ENCODE data around the gene IFT80. TPM values are rescaled to one million over a fixed set of nuclear protein-coding genes. Genes with fewer than 3 reads are reported as not detected.

Gene IFT80
- total RNA-seq, 6 donors from 2014 or later = 12.1 to 68.1 (median 28.4) TPM

GRCh38 chr3:160217675-160218074, 181.3 kb downstream of the IFT80 start:
- no peaks in the 10 kb centered on the region for H3K27me3 ChIP-seq
- WGBS, 2 donors = 64 to 71% methylated on average over 4 of the region's 4 CpGs
- no peaks in the 10 kb centered on the region for H3K4me1 ChIP-seq
- no peak overlapping the region for H3K4me3 ChIP-seq
- DNase-seq = no peak
- TF ChIP-seq EP300 (IDR thresholded peaks at IDR 0.05) = no peak
- TF ChIP-seq CTCF (IDR thresholded peaks at IDR 0.05) = no peak
- no peak for TF ChIP-seq POLR2A (IDR thresholded peaks at IDR 0.05)
- TF ChIP-seq POLR2AphosphoS5 (IDR thresholded peaks at IDR 0.05) = no peak
- H3K27ac ChIP-seq = no peak overlapping the region
- no peaks in the 10 kb centered on the region for H3K9me3 ChIP-seq
- no peaks in the 10 kb centered on the region for H3K36me3 ChIP-seq
- no peak for ATAC-seq (ENCODE audit: low FRiP score in 2 of 2)

GRCh38 chr3:160213191-160213590, 185.8 kb downstream of the IFT80 start:
- no peaks in the 10 kb centered on the region for H3K36me3 ChIP-seq
- H3K4me3 ChIP-seq = no peak overlapping the region
- TF ChIP-seq POLR2A (IDR thresholded peaks at IDR 0.05) = no peak
- no peak for TF ChIP-seq CTCF (IDR thresholded peaks at IDR 0.05)
- TF ChIP-seq POLR2AphosphoS5 (IDR thresholded peaks at IDR 0.05) = no peak
- no peak for TF ChIP-seq EP300 (IDR thresholded peaks at IDR 0.05)
- no peaks in the 10 kb centered on the region for H3K9me3 ChIP-seq
- H3K27ac ChIP-seq = no peak overlapping the region
- no peaks in the 10 kb centered on the region for H3K27me3 ChIP-seq
- ATAC-seq (ENCODE audit: low FRiP score in 2 of 2) (no peak), DNase-seq (no peak)
- no peaks in the 10 kb centered on the region for H3K4me1 ChIP-seq
- 71 to 100% methylated on average over 1 of the region's 1 CpG for whole genome bisulfite sequencing, 2 donors

GRCh38 chr3:160210799-160211221, 188.2 kb downstream of the IFT80 start:
- Histone ChIP-seq H3K27ac (no peak overlapping the region), H3K27me3 (no peaks in the 10 kb centered on the region), H3K4me3 (no peak overlapping the region), H3K36me3 (no peaks in the 10 kb centered on the region), H3K9me3 (no peaks in the 10 kb centered on the region), H3K4me1 (no peaks in the 10 kb centered on the region)
- ATAC-seq (ENCODE audit: low FRiP score in 2 of 2) (peak in 1 of 2 donors; percentile 66), DNase-seq (no peak)
- WGBS, 2 donors = 84 to 89% methylated on average over 1 of the region's 1 CpG
- TF ChIP-seq CTCF (IDR thresholded peaks at IDR 0.05) = peak in 1 of 6 experiments; percentile 10
- no peak for TF ChIP-seq POLR2AphosphoS5 (IDR thresholded peaks at IDR 0.05)

GRCh38 chr3:160210341-160210740, 188.7 kb downstream of the IFT80 start:
- H3K27ac ChIP-seq = no peak overlapping the region

More at GRCh38 chr3:160210341-160210740, 188.7 kb downstream of the IFT80 start:
- Histone ChIP-seq H3K4me1 (no peaks in the 10 kb centered on the region), H3K36me3 (no peaks in the 10 kb centered on the region), H3K27me3 (no peaks in the 10 kb centered on the region), H3K9me3 (no peaks in the 10 kb centered on the region), H3K4me3 (no peak overlapping the region)
- WGBS, 2 donors = 80 to 82% methylated on average over 1 of the region's 1 CpG
- TF ChIP-seq POLR2A (IDR thresholded peaks at IDR 0.05) (no peak), CTCF (IDR thresholded peaks at IDR 0.05) (no peak), POLR2AphosphoS5 (IDR thresholded peaks at IDR 0.05) (no peak), EP300 (IDR thresholded peaks at IDR 0.05) (no peak)
- ATAC-seq (ENCODE audit: low FRiP score in 2 of 2) = no peak
- no peak for DNase-seq

Small RNAs within 50 kb of the gene (small RNA-seq; reads per million reads assigned to genes)
- 15.2 to 78.7 (median 20.4) reads per million in 4 donors for gene MIR15B
- 2.0 to 4.2 (median 2.3) reads per million in 4 donors for gene MIR16-2

Other genes with a start within 250 kb of the IFT80 start
- 1 to 10 TPM in 3 of 6 donors, under 1 TPM in 2, not detected in 1; 0.30 to 4.2 (median 1.1) TPM for gene C3orf80, start 173.8 kb downstream of the IFT80 start, total RNA-seq
- 100 to 1,000 TPM in 1 of 6 donors, 10 to 100 TPM in 5; 35.6 to 107 (median 65.5) TPM for gene SMC4, start 425 bp upstream of the IFT80 start, total RNA-seq
- 1 to 10 TPM; 1.6 to 7.1 (median 3.5) TPM for gene TRIM59, start 50.6 kb upstream of the IFT80 start, total RNA-seq
- gene KPNA4, start 166.3 kb upstream of the IFT80 start, total RNA-seq = 10 to 100 TPM; 12.6 to 51.7 (median 33.0) TPM